Renal cortex interstitium (tissue), 11 donors: ENCODE data around the gene CLDN6. TPM values are rescaled to one million over a fixed set of nuclear protein-coding genes. Genes with fewer than 3 reads are reported as not detected.

Experiments used
- DNase-seq, 11 donors: peaks; one replicate each; pipeline ENCODE4 v3.0.0-alpha.2; 2013; ENCODE audit warnings: low read depth in 9 of 11, low spot score in 4 of 11; ENCODE audit errors: extremely low read depth in 1 of 11
- polyA plus RNA-seq, 3 donors: library from polyadenylated mRNA; unstranded; fragments of 120-200 nt; gene quantifications; one replicate each; pipeline ENCODE4 v1.2.1, GENCODE V29; 2013; ENCODE audit not compliant: insufficient read length in 3 of 3

CLDN6 gene
- polyA plus RNA-seq, 3 donors: 33.8 to 42.0 (median 34.4) TPM

- no peak for DNase-seq
Measured at GRCh38 chr16:3007059-3007956, 10.7 kb downstream of the CLDN6 start.

DNA sequence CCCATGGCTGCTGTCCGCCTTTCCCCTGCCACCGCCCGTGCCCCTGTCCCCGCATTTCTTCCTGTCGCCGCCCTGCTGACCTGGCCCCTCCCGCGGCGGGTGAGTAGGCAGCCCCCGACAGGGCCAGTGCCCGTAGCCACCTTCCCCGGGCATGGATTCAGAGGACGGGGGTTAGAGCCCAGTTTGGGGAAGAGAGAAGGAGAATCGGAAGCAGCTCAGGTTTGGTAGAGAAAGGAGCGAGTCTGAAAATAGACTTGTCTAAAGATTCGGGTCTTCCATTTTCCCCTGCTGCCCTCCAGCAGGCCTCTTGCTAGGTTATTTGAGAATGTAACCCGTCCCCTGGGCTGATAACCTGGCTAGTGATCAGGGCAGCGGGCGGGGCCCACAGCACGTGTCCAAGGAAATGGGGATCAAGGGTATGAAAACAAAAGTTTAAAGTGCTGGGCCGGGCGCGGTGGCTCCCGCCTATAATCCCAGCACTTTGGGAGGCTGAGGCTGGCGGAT lies 13.2 kb downstream of the CLDN6 start:
- DNase-seq: no peak

DNA sequence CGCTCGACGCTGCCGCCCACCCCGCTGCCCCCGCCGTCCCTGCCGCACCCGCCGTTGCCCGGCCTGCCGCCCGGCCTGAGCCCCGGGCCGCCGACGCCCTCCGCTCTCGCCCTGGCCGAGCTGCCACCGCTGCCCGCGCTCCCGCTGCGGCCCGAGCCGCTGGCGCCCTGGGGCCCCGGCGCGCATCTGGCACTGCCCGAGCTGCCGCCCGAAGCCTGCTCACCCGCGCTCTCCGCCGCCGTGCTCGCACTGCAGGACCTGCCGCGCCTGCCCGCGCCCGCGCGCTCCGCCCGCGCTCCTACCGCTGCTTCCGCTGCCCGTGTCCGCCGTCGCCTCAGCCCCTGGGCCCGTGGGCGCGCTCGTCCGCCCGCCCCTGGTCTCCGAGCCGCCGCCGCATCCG lies 13.7 kb downstream of the CLDN6 start:
- no peak for DNase-seq

DNA sequence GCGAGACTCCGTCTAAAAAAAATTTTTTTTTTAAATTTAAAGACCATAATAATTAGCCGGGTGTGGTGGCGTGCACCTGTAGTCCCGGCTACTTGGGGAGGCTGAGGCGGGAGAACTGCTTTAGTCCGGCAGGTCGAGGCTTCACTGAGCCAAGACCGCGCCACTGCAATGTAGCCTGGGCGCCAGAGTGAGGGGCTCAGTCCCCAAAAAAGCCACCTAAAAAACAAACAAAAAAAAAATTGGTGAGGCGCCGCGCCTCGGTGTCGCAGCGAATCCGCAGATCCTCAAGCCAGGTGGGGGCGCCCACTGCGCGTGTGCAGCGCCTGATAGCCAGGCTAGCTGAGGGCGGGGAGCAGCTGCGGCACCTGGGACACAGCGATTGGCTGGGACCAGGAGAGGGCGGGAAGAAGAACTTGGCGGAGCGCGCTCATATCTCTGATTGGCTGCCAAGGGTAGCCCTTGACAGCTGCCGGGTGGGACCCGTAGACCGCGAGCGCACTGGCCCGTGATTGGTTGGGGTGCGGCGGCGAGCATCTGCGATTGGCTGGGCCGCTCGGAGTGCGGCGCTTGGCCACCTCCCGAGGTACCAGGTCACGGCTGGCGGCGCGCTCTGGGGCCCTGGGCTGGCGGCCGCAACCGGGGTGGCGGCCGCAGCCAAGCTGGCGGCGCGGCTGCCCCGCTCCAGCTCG lies 14.3 kb downstream of the CLDN6 start:
- DNase-seq: peak in 10 of 11 donors; percentile 91 to 96 (median 94)

GRCh38 chr16:3001316-3001715 lies 16.7 kb downstream of the CLDN6 start:
- no peak for DNase-seq

- DNase-seq: no peak
Measured at GRCh38 chr16:3000540-3000939, 17.4 kb downstream of the CLDN6 start.

- DNase-seq: no peak
Measured at GRCh38 chr16:2999929-3000328, 18.1 kb downstream of the CLDN6 start.

DNA sequence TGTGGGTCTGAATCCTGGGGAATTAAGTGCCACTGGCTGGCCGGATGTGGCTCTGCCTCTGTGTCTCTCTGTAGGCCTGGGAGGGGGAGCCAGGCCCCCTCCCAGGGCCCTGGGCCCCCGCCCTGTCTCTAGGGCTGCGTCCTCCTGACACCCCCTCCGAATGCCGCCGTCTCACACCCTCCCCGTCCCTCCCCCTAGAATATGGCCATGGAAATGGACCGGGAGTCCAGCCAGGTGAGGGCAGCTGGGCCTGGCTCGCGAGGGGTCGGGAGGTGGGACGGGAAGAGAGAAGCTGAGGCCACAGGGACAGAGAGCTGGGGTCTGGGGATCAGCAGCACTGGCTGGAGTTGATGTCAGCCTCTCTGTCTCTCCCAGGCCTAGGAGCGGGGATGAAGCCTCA lies 21.7 kb downstream of the CLDN6 start:
- no peak for DNase-seq

DNA sequence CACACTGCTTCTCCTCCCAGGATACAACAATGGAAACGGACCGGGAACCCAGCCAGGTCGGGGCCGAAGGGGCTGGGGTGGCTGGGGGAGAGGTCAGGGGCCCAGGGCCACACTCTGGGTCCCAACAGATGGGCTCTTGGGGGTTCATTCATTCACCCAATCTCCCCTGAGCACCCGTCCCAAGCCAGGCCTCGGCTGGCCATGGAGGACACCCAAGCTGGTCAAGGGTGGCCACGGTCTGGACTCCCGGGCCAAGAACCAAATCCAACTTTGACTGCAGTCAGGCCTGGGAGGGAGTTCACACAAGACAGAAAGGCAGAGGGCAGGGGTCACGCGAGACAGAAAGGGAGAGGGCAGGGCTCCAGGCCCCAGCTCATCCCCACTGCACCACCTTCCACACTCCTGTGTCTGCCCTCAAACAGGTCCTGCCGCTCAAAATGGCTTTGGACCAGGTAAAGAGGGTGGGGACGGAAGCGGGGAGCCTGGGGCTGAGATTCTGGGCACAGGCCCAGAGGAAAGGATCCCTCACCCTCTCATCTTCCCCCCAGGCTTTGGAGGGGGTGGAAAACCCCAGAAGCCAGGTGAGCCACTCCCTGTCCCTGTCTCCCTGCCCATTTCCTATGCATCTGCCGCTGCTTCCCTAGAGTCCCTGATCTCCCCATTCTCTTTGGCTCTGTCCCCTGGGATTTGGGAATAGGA lies 25.5 kb downstream of the CLDN6 start:
- no peak for DNase-seq

DNA sequence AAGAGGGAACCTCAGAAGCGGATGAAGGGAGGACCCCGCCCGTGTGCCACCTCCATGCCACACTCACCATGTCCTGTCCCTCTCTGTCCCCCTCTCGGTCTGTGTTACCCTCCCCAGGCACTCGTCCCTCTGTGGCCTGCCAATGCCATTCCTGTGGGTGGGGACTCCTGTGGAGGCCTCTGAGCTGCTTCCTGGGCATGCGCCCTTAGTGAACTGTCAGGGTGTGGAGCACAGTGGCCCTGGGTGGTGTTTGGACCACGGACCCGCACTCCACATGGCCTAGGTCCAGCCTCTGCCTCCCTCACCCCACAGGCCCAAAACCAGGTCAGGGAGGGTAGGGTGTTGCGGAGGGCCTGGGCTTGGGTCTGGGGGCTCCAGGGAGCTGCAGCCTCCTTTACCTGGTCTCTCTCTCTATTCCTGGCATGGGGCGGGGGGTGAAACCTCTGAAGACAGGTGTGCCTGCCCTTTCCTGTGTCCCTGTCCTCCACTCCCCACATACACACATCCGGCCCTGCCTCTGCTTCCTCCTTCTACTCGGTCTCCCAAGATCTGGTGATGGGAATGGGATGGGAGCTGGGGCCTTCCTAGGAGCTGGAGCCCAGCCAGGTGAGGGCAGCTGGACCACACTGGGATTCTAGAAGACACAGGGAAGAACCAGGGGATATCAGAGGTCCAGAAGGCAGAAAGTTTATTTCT lies 26.3 kb downstream of the CLDN6 start:
- no peak for DNase-seq

DNA sequence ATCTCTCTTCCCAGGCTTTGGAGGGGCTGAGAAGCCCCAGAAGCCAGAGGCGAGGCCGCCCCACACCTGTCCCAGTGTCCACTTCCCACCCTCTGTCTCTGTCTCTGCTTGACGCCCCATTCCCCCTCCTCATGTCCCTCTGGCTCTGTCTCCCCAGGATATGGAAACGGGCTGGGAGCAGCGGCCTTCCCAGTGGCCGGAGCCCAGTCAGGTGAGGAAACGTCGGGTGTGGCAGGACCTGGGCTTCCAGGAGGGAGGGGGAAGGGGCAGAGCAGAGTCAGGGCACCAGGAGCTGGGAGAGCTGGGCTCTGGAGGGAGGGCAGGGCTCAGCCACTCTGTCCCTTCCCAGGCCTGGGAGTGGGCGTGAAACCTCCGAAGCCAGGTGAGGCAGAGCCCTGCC lies 27.1 kb downstream of the CLDN6 start:
- no peak for DNase-seq

- DNase-seq: no peak
Measured at GRCh38 chr16:2988590-2989099, 29.3 kb downstream of the CLDN6 start.

DNA sequence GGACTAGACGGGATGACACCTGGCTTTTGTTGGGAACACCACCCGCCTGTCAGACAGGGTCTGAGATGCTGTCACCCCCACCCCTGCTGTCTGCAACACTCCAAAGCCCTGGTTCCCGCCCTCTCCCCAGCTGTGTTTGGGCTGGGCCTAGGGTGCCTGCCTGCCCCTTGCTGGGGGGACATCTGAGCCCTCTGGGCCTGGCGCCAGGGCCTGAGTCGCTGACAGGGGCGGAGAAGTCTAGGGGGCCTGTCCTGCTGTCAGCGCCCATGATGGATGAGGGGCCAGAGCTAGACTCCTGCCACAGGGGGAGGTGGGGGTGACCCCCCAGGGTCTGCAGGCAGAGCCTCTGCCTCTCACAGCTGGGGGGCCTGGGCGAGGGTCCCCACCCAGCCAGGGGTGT lies 30.1 kb downstream of the CLDN6 start:
- DNase-seq: no peak

DNA sequence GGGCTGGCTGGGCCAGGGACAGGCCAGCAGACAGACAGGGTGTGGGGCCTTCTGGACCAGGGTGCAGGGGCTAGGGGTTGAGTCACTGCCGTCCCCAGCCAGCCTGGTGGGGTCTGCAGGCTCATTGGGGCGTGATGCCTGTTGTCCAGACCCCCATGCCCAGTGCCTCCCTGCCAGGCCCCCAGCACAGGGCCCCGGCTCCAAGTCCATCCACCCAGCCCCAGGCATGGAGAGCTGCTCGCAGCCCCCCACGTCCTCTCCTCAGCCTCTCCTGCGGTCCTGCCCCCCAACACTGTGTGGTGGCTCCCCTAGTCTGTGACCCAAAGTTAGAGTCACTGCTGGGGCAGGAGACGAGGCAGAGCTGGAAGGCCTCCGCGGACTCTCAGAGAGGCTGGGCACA lies 30.7 kb downstream of the CLDN6 start:
- DNase-seq: no peak

DNA sequence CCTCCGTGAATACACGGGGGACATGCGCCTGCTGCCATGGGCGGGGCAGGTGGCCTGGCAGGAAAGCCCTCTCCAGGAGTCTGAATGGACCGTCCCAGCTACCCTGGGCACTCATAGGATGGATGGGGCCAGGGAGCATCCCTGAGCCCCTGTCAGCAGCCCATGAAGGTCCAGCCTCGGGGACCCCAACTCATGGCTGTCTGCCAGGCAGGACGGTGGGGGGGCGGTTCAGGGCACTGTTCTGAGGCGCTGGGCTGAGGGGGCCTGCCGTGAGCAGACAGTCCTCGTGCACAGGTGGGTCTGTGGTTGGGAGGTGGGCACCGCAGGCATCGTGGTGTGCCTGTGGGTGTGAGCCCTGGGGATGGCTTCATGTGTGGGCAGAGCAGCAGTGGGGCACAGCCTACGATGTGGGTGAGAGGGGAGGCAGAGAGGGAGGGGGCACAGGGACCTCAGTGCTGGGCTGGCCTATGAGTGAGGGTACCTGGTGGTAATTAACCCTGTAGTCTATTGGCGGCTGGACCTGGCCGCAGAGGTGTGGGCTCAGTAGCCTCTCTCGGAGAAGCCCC lies 31.3 kb downstream of the CLDN6 start:
- DNase-seq: no peak

DNA sequence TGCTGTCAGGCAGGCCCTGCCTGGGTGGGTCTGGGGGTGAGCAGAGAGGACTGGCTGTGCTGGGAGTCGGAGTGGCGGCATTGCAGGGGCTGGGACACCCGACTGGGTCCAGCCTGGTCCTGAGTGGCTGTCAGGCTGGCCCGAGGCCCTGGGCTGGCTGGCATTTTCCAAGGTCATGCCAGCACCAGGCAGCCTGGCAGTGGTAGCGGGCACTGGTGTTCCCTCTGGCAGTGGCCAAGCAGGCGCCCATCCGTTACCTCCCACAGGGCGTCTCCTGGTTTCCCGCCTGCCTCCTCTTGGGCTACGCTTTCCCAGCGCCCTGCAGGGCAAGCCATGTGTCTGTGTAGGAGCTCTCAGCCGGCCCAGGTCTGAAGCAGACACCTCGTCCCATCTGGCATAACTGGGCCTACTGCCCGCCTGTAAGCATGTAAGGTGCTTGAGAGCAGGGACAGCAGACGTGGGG lies 32.1 kb downstream of the CLDN6 start:
- DNase-seq: no peak

GRCh38 chr16:2985462-2985861 lies 32.5 kb downstream of the CLDN6 start:
- DNase-seq: no peak

DNA sequence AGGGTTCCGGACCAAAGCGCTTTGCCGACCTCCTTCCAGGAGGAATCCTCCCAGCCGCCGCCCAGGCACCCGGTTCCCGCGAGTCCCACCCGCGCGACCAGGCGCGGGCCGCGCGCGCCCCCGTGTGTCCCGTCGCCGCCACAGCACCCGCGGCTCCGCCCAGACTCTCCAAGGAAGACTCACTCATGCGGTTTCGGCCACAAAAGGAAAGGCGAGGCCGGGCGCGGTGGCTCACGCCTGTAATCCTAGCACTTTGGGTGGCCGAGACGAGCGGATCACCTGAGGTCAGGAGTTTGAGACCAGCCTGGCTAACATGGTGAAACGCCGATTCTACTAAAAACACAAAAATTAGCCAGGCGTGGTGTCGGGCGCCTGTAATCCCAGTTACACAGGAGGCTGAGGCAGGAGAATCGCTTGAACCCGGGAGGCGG lies 34.3 kb downstream of the CLDN6 start:
- DNase-seq: peak in 4 of 11 donors; percentile 62 to 75 (median 71)
